ENCODE data around the gene PARP15.
"Not testable (repeated sequence)": the region's sequence is repeated elsewhere in the genome, so short reads cannot be mapped to it uniquely, and the experiment has no call there.

Gene PARP15

GRCh38 chr3:122658336-122658735, 80.9 kb downstream of the PARP15 start:
- not testable (repeated sequence) for H3K4me3 ChIP-seq (ENCODE audit: low read depth, low read length); DNase-seq (ENCODE audit: low read depth)

- no peak overlapping the region for H3K4me3 ChIP-seq (ENCODE audit: low read depth, low read length)
- no peak for DNase-seq (ENCODE audit: low read depth)
Measured at GRCh38 chr3:122660297-122660974, 83.0 kb downstream of the PARP15 start.

GRCh38 chr3:122661633-122662032, 84.2 kb downstream of the PARP15 start:
- no peak overlapping the region for H3K4me3 ChIP-seq (ENCODE audit: low read depth, low read length)
- DNase-seq (ENCODE audit: low read depth): no peak

- no peak for DNase-seq (ENCODE audit: low read depth)
- H3K4me3 ChIP-seq (ENCODE audit: low read depth, low read length): no peak overlapping the region
Measured at GRCh38 chr3:122662505-122662904, 85.1 kb downstream of the PARP15 start.

GRCh38 chr3:122665226-122665786, 87.9 kb downstream of the PARP15 start:
- H3K4me3 ChIP-seq (ENCODE audit: low read depth, low read length): no peak overlapping the region
- DNase-seq (ENCODE audit: low read depth): no peak

GRCh38 chr3:122665881-122666280, 88.4 kb downstream of the PARP15 start:
- H3K4me3 ChIP-seq (ENCODE audit: low read depth, low read length): no peak overlapping the region
- no peak for DNase-seq (ENCODE audit: low read depth)

- H3K4me3 ChIP-seq (ENCODE audit: low read depth, low read length): no peak overlapping the region
- peak; percentile 45 for DNase-seq (ENCODE audit: low read depth)
Measured at GRCh38 chr3:122668930-122669730, 91.7 kb downstream of the PARP15 start.

- no peak for DNase-seq (ENCODE audit: low read depth)
Measured at GRCh38 chr3:122671553-122671952, 94.1 kb downstream of the PARP15 start.

GRCh38 chr3:122674339-122674738, 96.9 kb downstream of the PARP15 start:
- H3K4me3 ChIP-seq (ENCODE audit: low read depth, low read length): no peak overlapping the region

More at GRCh38 chr3:122671553-122671952, 94.1 kb downstream of the PARP15 start:
- H3K4me3 ChIP-seq (ENCODE audit: low read depth, low read length): no peak overlapping the region

GRCh38 chr3:122676759-122677158, 99.3 kb downstream of the PARP15 start:
- peak; percentile 31 for DNase-seq (ENCODE audit: low read depth)
- no peak overlapping the region for H3K4me3 ChIP-seq (ENCODE audit: low read depth, low read length)

More at GRCh38 chr3:122674339-122674738, 96.9 kb downstream of the PARP15 start:
- no peak for DNase-seq (ENCODE audit: low read depth)

- no peak overlapping the region for H3K4me3 ChIP-seq (ENCODE audit: low read depth, low read length)
- no peak for DNase-seq (ENCODE audit: low read depth)
Measured at GRCh38 chr3:122677216-122677615, 99.8 kb downstream of the PARP15 start.

- no peak for DNase-seq (ENCODE audit: low read depth)
- H3K4me3 ChIP-seq (ENCODE audit: low read depth, low read length): no peak overlapping the region
Measured at GRCh38 chr3:122678506-122678905, 101.1 kb downstream of the PARP15 start.

- peak overlapping the region; percentile 29 for H3K4me3 ChIP-seq (ENCODE audit: low read depth, low read length)
- DNase-seq (ENCODE audit: low read depth): peak; percentile 28
Measured at GRCh38 chr3:122679085-122679881, 101.8 kb downstream of the PARP15 start.

- peak overlapping the region; percentile 82 for H3K4me3 ChIP-seq (ENCODE audit: low read depth, low read length)
- no peak for DNase-seq (ENCODE audit: low read depth)
Measured at GRCh38 chr3:122679882-122680474, 102.5 kb downstream of the PARP15 start.

- no peak for DNase-seq (ENCODE audit: low read depth)
- peak within 1 kb of the TSS; percentile 82 for H3K4me3 ChIP-seq (ENCODE audit: low read depth, low read length)
Measured at GRCh38 chr3:122680475-122681283, 103.2 kb downstream of the PARP15 start, which contains the start of gene PARP14. Gene PARP14 (plus strand): TSS chr3:122680839. CDS start chr3:122680884, 45 bp downstream.

GRCh38 chr3:122681284-122681973, 104.0 kb downstream of the PARP15 start:
- no peak for DNase-seq (ENCODE audit: low read depth)
- H3K4me3 ChIP-seq (ENCODE audit: low read depth, low read length): peak overlapping the region; percentile 82

- H3K4me3 ChIP-seq (ENCODE audit: low read depth, low read length): peak overlapping the region; percentile 82
- DNase-seq (ENCODE audit: low read depth): no peak
Measured at GRCh38 chr3:122681974-122682409, 104.5 kb downstream of the PARP15 start.
